ENCODE results near the gene A3GALT2. TPM values are rescaled to one million over a fixed set of nuclear protein-coding genes. Genes with fewer than 3 reads are reported as not detected.

Gene A3GALT2
- total RNA-seq, 1 experiment from 2014 or later: not detected

DNA sequence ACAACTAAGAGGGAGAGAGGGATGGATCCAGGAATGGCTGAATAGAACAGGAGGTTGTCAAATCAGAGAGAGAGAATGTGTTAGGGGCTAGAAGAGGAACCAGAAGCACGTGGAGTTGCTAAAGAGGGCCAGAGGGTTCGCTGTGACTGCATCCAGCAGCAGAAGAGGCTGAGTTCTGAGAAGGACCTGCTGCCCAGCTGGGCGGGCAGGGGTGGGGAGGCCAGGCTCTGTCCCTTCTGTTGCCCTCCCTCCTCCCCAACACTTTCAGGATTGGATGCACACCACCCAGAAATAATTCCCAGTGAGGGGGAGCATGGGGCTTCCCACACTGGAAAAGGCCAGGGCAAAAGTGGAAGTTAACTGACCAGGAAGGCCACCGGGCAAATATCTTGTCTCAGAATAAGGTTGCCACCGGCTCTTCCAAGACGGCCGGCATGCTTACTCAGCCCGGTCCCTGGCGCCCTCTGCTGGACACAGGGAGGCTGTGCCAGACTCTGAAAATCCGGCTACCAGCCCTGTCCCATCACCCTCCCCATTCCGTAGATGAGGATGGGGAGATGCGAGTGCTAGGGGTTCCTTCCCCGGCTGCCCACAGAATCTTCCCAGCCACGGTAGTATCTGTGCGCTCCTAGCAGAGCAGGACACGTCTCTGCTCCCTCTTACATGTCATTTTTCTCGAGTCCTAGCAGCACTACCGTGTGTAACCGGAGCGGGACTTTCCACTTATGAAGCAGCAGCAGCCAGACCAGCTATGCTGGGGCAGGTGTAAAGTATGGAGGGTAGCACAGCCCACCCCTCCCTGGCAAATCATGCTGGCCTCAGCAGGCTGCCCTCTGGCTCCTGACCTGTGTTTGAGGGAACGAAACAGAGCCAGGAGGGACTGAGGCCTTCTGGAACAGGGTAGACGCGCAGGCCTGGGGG lies 46.8 kb upstream of the A3GALT2 start:
- Mint-ChIP-seq H3K36me3 (ENCODE audit: insufficient read depth in 1 of 3, low read depth in 3 of 3) (peaks cover 0 to 3% (median 0%) of the 10 kb centered on the region in 3 experiments; a peak in 1 of 7 replicates), H3K4me3 (no peak overlapping the region; a peak in 1 of 5 replicates), H3K27ac (peak overlapping the region in 1 of 3 experiments; percentile 74; a peak in 1 of 7 replicates), H3K27me3 (ENCODE audit: low read depth) (peaks cover 15% of the 10 kb centered on the region), H3K9me3 (peaks cover 0 to 2% of the 10 kb centered on the region in 2 experiments; a peak in 1 of 5 replicates), H3K4me1 (peaks cover 36 to 46% of the 10 kb centered on the region in 2 experiments)
- Histone ChIP-seq H2BK5ac (ENCODE audit: insufficient read length, low read length) (no peak overlapping the region), H3K27ac (ENCODE audit: insufficient read length, low read depth, low read length) (no peak overlapping the region), H3K9me3 (ENCODE audit: control insufficient read depth, low read depth, low read length) (no peaks in the 10 kb centered on the region), H3K4me2 (ENCODE audit: insufficient read depth, insufficient read length, low read length) (no peak overlapping the region), H3K23me2 (ENCODE audit: insufficient read length, low read depth, low read length, poor library complexity, severe bottlenecking) (no peaks in the 10 kb centered on the region), H3K79me1 (ENCODE audit: insufficient read depth, low read depth, low read length, poor library complexity, severe bottlenecking) (no peaks in the 10 kb centered on the region), H3K9ac (ENCODE audit: extremely low read depth, insufficient read length, low read length) (no peak overlapping the region), H3K27me3 (ENCODE audit: insufficient read depth, low read length) (no peaks in the 10 kb centered on the region), H3K4ac (ENCODE audit: low read depth, low read length) (no peak overlapping the region), H3K14ac (ENCODE audit: insufficient read depth, low read length) (no peak overlapping the region), H3K79me2 (ENCODE audit: insufficient read depth, low read length) (no peaks in the 10 kb centered on the region), H2BK20ac (ENCODE audit: low read depth, low read length, poor library complexity, severe bottlenecking) (no peak overlapping the region), H3K4me1 (ENCODE audit: insufficient read depth, low read length) (peaks cover 14% of the 10 kb centered on the region; the same call in 1 of the 2 replicates), H4K91ac (ENCODE audit: insufficient read length, low read depth, low read length) (no peak overlapping the region), H3K56ac (ENCODE audit: insufficient read length, low read depth, low read length) (no peak overlapping the region), H4K20me1 (ENCODE audit: control insufficient read depth, insufficient read depth, insufficient read length) (no peaks in the 10 kb centered on the region), H2AK5ac (ENCODE audit: insufficient read length, low read length) (no peak overlapping the region), H2BK120ac (ENCODE audit: low read depth, low read length, poor library complexity, severe bottlenecking) (no peak overlapping the region), H3K18ac (ENCODE audit: insufficient read length, low read depth, low read length) (no peak overlapping the region), H4K5ac (ENCODE audit: insufficient read length, low read depth, low read length) (no peak overlapping the region), H3K23ac (ENCODE audit: insufficient read length, low read depth, low read length) (no peak overlapping the region), H3T11ph (ENCODE audit: low read length) (no peak overlapping the region), H4K8ac (replicated peaks; ENCODE audit: insufficient read length, low read depth, low read length) (no peak overlapping the region), H2AFZ (ENCODE audit: low read length) (no peak overlapping the region), H2BK12ac (ENCODE audit: insufficient read length, low read depth, low read length) (no peak overlapping the region), H2BK15ac (ENCODE audit: low read depth, low read length) (no peak overlapping the region)
- TF ChIP-seq, protein P1, sequence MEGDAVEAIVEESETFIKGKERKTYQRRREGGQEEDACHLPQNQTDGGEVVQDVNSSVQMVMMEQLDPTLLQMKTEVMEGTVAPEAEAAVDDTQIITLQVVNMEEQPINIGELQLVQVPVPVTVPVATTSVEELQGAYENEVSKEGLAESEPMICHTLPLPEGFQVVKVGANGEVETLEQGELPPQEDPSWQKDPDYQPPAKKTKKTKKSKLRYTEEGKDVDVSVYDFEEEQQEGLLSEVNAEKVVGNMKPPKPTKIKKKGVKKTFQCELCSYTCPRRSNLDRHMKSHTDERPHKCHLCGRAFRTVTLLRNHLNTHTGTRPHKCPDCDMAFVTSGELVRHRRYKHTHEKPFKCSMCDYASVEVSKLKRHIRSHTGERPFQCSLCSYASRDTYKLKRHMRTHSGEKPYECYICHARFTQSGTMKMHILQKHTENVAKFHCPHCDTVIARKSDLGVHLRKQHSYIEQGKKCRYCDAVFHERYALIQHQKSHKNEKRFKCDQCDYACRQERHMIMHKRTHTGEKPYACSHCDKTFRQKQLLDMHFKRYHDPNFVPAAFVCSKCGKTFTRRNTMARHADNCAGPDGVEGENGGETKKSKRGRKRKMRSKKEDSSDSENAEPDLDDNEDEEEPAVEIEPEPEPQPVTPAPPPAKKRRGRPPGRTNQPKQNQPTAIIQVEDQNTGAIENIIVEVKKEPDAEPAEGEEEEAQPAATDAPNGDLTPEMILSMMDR (conservative IDR thresholded peaks at IDR 0.05): peak; percentile 97
- DNase-seq: peak; percentile 87
- no CpG with 5 or more reads among the region's 23 CpGs for WGBS (ENCODE audit: extremely low coverage, insufficient read length, low lambda C conversion rate)

Measured in H9 (cell line).